H9 (cell line): ENCODE results near the gene CXCR3. TPM values are rescaled to one million over a fixed set of nuclear protein-coding genes. Genes with fewer than 3 reads are reported as not detected.
"Not testable (repeated sequence)": the region's sequence is repeated elsewhere in the genome, so short reads cannot be mapped to it uniquely, and the experiment has no call there.

ENCODE experiments used
- DNase-seq: peaks from one replicate; pipeline ENCODE4 v3.0.0-alpha.2; 2017
- H2AFZ ChIP-seq: one replicate; pipeline ENCODE4 v1.6.1; 2013; ENCODE audit warnings: mild to moderate bottlenecking, low read length, control low read depth, moderate library complexity
- H2AK5ac ChIP-seq: 2 replicates; pipeline ENCODE4 v1.6.1; 2013; ENCODE audit warnings: low read length, control low read depth, mixed read lengths; ENCODE audit not compliant: insufficient read length
- H2BK120ac ChIP-seq: one replicate; pipeline ENCODE4 v1.6.1; 2013; ENCODE audit warnings: low read depth, mild to moderate bottlenecking, low read length, control low read depth, inconsistent platforms; ENCODE audit not compliant: poor library complexity, severe bottlenecking
- H2BK12ac ChIP-seq: 2 replicates; pipeline ENCODE4 v1.6.1; 2013; ENCODE audit warnings: low read length, control low read depth, mixed read lengths, low read depth; ENCODE audit not compliant: insufficient read length
- H2BK15ac ChIP-seq: 2 replicates; pipeline ENCODE4 v1.6.1; 2013; ENCODE audit warnings: low read depth, low read length, control low read depth
- H2BK20ac ChIP-seq: one replicate; pipeline ENCODE4 v1.6.1; 2013; ENCODE audit warnings: low read depth, mild to moderate bottlenecking, low read length, control low read depth, inconsistent platforms; ENCODE audit not compliant: poor library complexity, severe bottlenecking
- H2BK5ac ChIP-seq: 2 replicates; pipeline ENCODE4 v1.6.1; 2013; ENCODE audit warnings: low read length, control low read depth, mixed read lengths; ENCODE audit not compliant: insufficient read length
- H3K14ac ChIP-seq: 2 replicates; pipeline ENCODE4 v1.6.1; 2013; ENCODE audit warnings: low read length, control low read depth; ENCODE audit not compliant: insufficient read depth
- H3K18ac ChIP-seq: 2 replicates; pipeline ENCODE4 v1.6.1; 2013; ENCODE audit warnings: low read depth, mild to moderate bottlenecking, mixed read lengths, low read length, control low read depth; ENCODE audit not compliant: insufficient read length
- H3K23ac ChIP-seq: 2 replicates; pipeline ENCODE4 v1.6.1; 2013; ENCODE audit warnings: low read length, control low read depth, mixed read lengths, low read depth; ENCODE audit not compliant: insufficient read length
- H3K23me2 ChIP-seq: 2 replicates; pipeline ENCODE4 v1.6.1; 2013; ENCODE audit warnings: low read depth, mild to moderate bottlenecking, mixed read lengths, low read length, control low read depth; ENCODE audit not compliant: insufficient read length, poor library complexity, severe bottlenecking
- H3K27ac ChIP-seq: 2 replicates; pipeline ENCODE4 v1.5.1; 2013; ENCODE audit warnings: low read length, control low read depth, mixed read lengths, low read depth; ENCODE audit not compliant: insufficient read length
- H3K27me3 ChIP-seq: 2 replicates; pipeline ENCODE4 v1.6.1; 2013; ENCODE audit warnings: low read length, control low read depth, inconsistent platforms; ENCODE audit not compliant: insufficient read depth
- H3K4ac ChIP-seq: 2 replicates; pipeline ENCODE4 v1.6.1; 2013; ENCODE audit warnings: low read depth, mild to moderate bottlenecking, control low read depth, inconsistent platforms, low read length, moderate library complexity
- H3K4me1 ChIP-seq: 2 replicates; pipeline ENCODE4 v1.6.1; 2013; ENCODE audit warnings: low read length, control low read depth, inconsistent platforms; ENCODE audit not compliant: insufficient read depth
- H3K4me2 ChIP-seq: 2 replicates; pipeline ENCODE4 v1.6.1; 2013; ENCODE audit warnings: low read length, control low read depth, mixed read lengths; ENCODE audit not compliant: insufficient read length, insufficient read depth
- H3K56ac ChIP-seq: 2 replicates; pipeline ENCODE4 v1.6.1; 2013; ENCODE audit warnings: low read depth, mild to moderate bottlenecking, mixed read lengths, low read length, control low read depth; ENCODE audit not compliant: insufficient read length
- H3K79me1 ChIP-seq: 2 replicates; pipeline ENCODE4 v1.6.1; 2013; ENCODE audit warnings: low read depth, mild to moderate bottlenecking, moderate library complexity, low read length, control low read depth, inconsistent platforms; ENCODE audit not compliant: insufficient read depth, poor library complexity, severe bottlenecking
- H3K79me2 ChIP-seq: 2 replicates; pipeline ENCODE4 v1.6.1; 2013; ENCODE audit warnings: low read length, control low read depth, inconsistent platforms; ENCODE audit not compliant: insufficient read depth
- H3K9ac ChIP-seq: 2 replicates; pipeline ENCODE4 v1.6.1; 2013; ENCODE audit warnings: low read length, control low read depth, mixed read lengths; ENCODE audit not compliant: insufficient read length; ENCODE audit errors: extremely low read depth
- H3K9me3 ChIP-seq: one replicate; pipeline ENCODE4 v1.6.1; 2013; ENCODE audit warnings: low read depth, low read length, inconsistent platforms; ENCODE audit not compliant: control insufficient read depth
- H3T11ph ChIP-seq: one replicate; pipeline ENCODE4 v1.6.1; 2013; ENCODE audit warnings: mild to moderate bottlenecking, low read length, control low read depth, inconsistent platforms
- H4K20me1 ChIP-seq: one replicate; pipeline ENCODE4 v1.6.1; 2013; ENCODE audit not compliant: control insufficient read depth, insufficient read length, insufficient read depth
- H4K5ac ChIP-seq: 2 replicates; pipeline ENCODE4 v1.6.1; 2013; ENCODE audit warnings: low read depth, mild to moderate bottlenecking, mixed read lengths, low read length, control low read depth; ENCODE audit not compliant: insufficient read length
- H4K8ac ChIP-seq: replicated peaks from 2 replicates; pipeline ENCODE4 v1.6.1; 2013; ENCODE audit warnings: low read length, control low read depth, mixed read lengths, low read depth; ENCODE audit not compliant: insufficient read length
- H4K91ac ChIP-seq: 2 replicates; pipeline ENCODE4 v1.6.1; 2013; ENCODE audit warnings: low read depth, mild to moderate bottlenecking, moderate library complexity, mixed read lengths, low read length, control low read depth; ENCODE audit not compliant: insufficient read length
- H3K27ac Mint-ChIP-seq, 3 experiments: 2 replicates in 2 of 3; 3 replicates in 1 of 3; pipeline ENCODE4 v1.8.0; 2020 to 2021; ENCODE audit warnings: mixed read lengths in 3 of 3, mild to moderate bottlenecking in 1 of 3, moderate library complexity in 1 of 3
- H3K27me3 Mint-ChIP-seq: 2 replicates; pipeline ENCODE4 v1.8.0; 2021; ENCODE audit warnings: low read depth, mild to moderate bottlenecking, moderate library complexity, mixed read lengths
- H3K36me3 Mint-ChIP-seq, 3 experiments: 2 replicates in 2 of 3; 3 replicates in 1 of 3; pipeline ENCODE4 v1.8.0; 2020 to 2021; ENCODE audit warnings: low read depth in 3 of 3, mixed read lengths in 3 of 3; ENCODE audit not compliant: insufficient read depth in 1 of 3
- H3K4me1 Mint-ChIP-seq, 2 experiments: 2 replicates each; pipeline ENCODE4 v1.8.0; 2020; ENCODE audit warnings: mixed read lengths in 2 of 2
- H3K4me3 Mint-ChIP-seq, 2 experiments: 2 replicates in 1 of 2; 3 replicates in 1 of 2; pipeline ENCODE4 v1.8.0; 2020 to 2021; ENCODE audit warnings: mild to moderate bottlenecking in 2 of 2, mixed read lengths in 2 of 2, moderate library complexity in 1 of 2
- H3K9me3 Mint-ChIP-seq, 2 experiments: 2 replicates in 1 of 2; 3 replicates in 1 of 2; pipeline ENCODE4 v1.8.0; 2020; ENCODE audit warnings: mild to moderate bottlenecking in 2 of 2, mixed read lengths in 2 of 2, moderate library complexity in 1 of 2
- CTCF ChIP-seq: fragments of 200-600 bp; sonication (generic); conservative IDR thresholded peaks from 3 replicates; pipeline ENCODE4 v1.8.0; 2021; ENCODE audit warnings: antibody characterized with exemption, mild to moderate bottlenecking
- WGBS: extraction: QIAGEN DNeasy Blood & Tissue Kit; methylation state at CpG from one replicate; pipeline ENCODE4 v1.1.7; 2013; ENCODE audit warnings: missing lambda C conversion rate, low lambda C conversion rate, mixed read lengths; ENCODE audit not compliant: insufficient read length; ENCODE audit errors: extremely low coverage; 5-methylcytosine and 5-hydroxymethylcytosine counted together
- total RNA-seq: library from RNA; stranded (reverse); gene quantifications from 2 replicates; pipeline ENCODE4 v1.2.1, GENCODE V29; 2021

Gene CXCR3
- total RNA-seq, 1 experiment from 2014 or later = not detected

DNA sequence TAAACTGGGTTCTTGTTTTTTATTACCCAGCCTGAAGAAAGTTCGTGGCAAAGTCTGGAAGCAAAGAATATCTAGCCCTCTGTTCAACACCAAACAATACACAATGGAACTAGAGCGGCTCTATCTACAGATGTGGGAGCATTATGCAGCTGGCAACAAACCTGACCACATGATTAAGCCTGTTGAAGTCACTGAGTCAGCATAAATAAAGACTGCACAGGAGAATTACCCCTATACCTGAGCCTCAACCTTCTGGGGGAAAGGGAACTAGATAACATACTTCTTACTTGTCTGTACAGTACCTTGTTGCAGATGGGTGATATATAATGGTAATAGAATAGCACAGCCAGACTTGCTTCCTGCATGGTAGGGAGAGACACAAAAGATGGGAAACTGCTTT is 44.7 kb downstream of the CXCR3 start:
- Histone ChIP-seq H3K27me3 (no peaks in the 10 kb centered on the region), H3K23me2 (no peaks in the 10 kb centered on the region), H4K8ac (no peak overlapping the region), H3K79me1 (no peaks in the 10 kb centered on the region), H4K20me1 (no peaks in the 10 kb centered on the region), H3K4me1 (no peaks in the 10 kb centered on the region), H3K56ac (no peak overlapping the region), H3K4ac (no peak overlapping the region), H2BK12ac (no peak overlapping the region), H2BK120ac (no peak overlapping the region), H3K9ac (no peak overlapping the region), H2BK15ac (no peak overlapping the region), H3K4me2 (no peak overlapping the region), H3T11ph (no peak overlapping the region), H3K27ac (no peak overlapping the region), H3K79me2 (no peaks in the 10 kb centered on the region), H2AK5ac (no peak overlapping the region), H3K14ac (no peak overlapping the region), H4K5ac (no peak overlapping the region), H2AFZ (no peak overlapping the region), H3K23ac (no peak overlapping the region), H3K9me3 (peaks cover 13% of the 10 kb centered on the region), H4K91ac (no peak overlapping the region), H2BK20ac (no peak overlapping the region), H3K18ac (no peak overlapping the region), H2BK5ac (no peak overlapping the region)
- no peak for TF ChIP-seq CTCF
- H3K27ac Mint-ChIP-seq = no peak overlapping the region
- H3K9me3 Mint-ChIP-seq = peaks cover 55 to 64% of the 10 kb centered on the region in 2 experiments
- no CpG with 5 or more reads among the region's 2 CpGs for WGBS
- no peak for DNase-seq
- no peak overlapping the region for H3K4me3 Mint-ChIP-seq
- peaks cover 42 to 72% (median 59%) of the 10 kb centered on the region in 3 experiments for H3K36me3 Mint-ChIP-seq
- H3K4me1 Mint-ChIP-seq = 0 out of 4 replicates have a peak, but pooled peaks cover 0 to 3% of the 10 kb centered on the region in 2 experiments
- H3K27me3 Mint-ChIP-seq = peaks cover 4% of the 10 kb centered on the region; the same call in 1 of the 2 replicates

GRCh38 chrX:71571390-71571789 is 46.9 kb downstream of the CXCR3 start:
- H3T11ph ChIP-seq, H2BK12ac ChIP-seq, H3K23me2 ChIP-seq, H3K23ac ChIP-seq, H2AK5ac ChIP-seq, H3K27me3 ChIP-seq, H3K27ac Mint-ChIP-seq, H3K9ac ChIP-seq, H3K56ac ChIP-seq, H3K18ac ChIP-seq, H3K27ac ChIP-seq, H4K8ac ChIP-seq, H2BK15ac ChIP-seq, H4K91ac ChIP-seq, H3K4ac ChIP-seq, DNase-seq, H2AFZ ChIP-seq, H3K14ac ChIP-seq, H4K5ac ChIP-seq, H3K4me1 ChIP-seq, H2BK20ac ChIP-seq, H3K4me3 Mint-ChIP-seq, H2BK120ac ChIP-seq, H4K20me1 ChIP-seq, H3K4me2 ChIP-seq, H3K4me1 Mint-ChIP-seq, H2BK5ac ChIP-seq, H3K79me2 ChIP-seq, H3K79me1 ChIP-seq, H3K27me3 Mint-ChIP-seq: not testable (repeated sequence)
- Mint-ChIP-seq H3K36me3 (peaks cover 51 to 84% (median 65%) of the 10 kb centered on the region in 3 experiments), H3K9me3 (peaks cover 55 to 65% of the 10 kb centered on the region in 2 experiments)
- peaks cover 13% of the 10 kb centered on the region for H3K9me3 ChIP-seq
- no CpG with 5 or more reads among the region's 8 CpGs for WGBS
